ENCODE results near the gene CCL19.

Gene CCL19

DNA sequence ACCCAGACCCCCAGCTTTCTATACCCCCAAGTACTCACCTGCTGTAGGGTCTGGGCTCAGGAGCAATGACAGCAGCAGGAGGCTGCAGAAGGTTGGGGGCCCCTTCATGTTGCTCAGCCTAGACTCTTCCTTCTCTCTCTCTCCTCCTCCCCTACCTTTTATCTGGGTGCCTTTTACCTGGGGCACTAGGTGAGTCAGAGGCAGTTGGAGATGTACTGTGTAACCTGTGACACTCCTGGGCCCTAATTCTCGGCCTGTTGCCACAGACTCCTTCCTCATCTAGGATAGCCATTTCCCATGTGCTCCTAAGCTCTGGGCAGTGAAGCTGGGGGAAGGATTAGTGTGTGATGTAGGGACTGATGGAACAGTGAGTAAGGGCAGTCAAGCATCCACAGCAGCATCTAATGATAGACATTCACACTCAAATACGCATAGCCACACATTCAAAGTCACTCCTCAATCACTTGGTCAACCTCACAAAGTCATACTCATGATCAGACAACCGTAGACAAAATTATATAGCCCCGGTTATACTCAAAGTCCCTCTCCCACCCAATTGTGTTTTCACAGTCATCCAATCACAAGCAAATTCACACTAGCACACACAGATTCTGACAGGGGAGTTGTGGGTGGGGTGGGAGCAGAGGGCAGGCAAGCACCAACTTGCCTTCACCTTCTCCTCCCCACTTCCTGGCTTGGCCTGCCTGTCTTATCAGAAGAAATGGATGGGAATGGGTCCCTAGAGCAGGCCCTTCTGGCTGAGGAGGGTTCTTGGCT lies 28.4 kb downstream of the CCL19 start, which contains the start of gene CCL27:
CCL27 (minus strand) TSS at position 132 of the 777 bp plus-strand sequence; CDS start at position 108, 24 bp downstream.
- DNase-seq (ENCODE audit: low read depth in 2 of 2) = no peak

DNA sequence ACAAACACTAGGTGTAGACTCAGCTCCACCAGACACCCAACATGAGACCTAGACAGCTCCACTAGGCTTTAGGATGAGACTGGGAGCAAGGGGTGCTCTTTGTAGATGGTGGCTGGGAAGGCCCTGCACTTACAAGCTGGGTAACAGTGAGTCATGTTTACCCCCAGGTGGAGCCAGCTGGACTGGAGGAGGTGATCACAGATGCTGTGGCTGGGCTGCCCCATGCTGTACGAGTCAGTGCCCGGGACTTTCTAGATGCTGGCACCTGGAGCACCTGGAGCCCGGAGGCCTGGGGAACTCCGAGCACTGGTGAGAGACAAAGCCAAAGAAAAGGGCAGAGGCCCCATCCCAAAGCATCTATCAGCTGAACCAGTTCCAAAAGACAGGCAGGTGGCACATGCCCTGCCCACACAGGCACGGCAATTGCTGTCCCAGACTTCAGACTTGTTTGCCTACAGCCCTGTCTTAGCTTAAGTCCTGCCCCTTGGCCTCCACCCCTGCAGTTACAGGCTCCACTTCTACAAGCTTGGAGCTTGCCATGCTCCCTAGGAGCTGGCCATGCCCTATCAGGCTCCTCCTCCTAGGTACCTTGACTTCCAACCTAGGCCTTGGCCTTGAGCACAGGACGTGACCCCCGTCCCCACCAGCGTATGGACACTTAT lies 31.4 kb downstream of the CCL19 start:
- DNase-seq (ENCODE audit: low read depth in 2 of 2) = no peak

DNA sequence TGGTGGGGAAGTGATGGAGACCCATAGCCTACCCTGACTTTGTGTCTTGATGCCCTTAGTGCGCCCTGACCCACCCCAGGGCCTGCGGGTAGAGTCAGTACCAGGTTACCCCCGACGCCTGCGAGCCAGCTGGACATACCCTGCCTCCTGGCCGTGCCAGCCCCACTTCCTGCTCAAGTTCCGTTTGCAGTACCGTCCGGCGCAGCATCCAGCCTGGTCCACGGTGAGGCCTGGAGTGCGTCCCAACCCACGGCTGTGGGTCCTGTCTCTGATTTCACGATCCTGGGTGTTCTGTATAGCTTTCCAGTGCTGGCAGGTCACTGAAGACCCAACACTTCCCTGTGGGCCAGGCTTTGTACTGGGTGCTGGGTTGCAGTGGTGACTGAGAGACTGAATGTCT lies 32.6 kb downstream of the CCL19 start:
- no peak for DNase-seq (ENCODE audit: low read depth in 2 of 2)

DNA sequence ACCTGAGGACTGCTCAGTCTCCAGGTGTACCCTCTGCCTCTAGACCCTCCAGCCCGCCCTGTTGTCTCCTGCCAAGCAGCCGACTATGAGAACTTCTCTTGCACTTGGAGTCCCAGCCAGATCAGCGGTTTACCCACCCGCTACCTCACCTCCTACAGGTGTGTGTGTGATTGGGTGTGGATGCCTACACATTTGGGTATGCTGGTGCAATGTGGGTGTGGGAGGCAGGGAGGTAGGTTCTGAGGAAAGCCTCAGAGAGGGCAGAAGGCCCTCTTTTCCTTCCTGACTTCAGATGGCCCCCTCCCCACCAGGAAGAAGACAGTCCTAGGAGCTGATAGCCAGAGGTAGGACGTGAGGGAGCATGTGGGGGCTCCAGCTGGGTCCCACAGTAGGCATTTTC lies 34.1 kb downstream of the CCL19 start:
- no peak for DNase-seq (ENCODE audit: low read depth in 2 of 2)

DNA sequence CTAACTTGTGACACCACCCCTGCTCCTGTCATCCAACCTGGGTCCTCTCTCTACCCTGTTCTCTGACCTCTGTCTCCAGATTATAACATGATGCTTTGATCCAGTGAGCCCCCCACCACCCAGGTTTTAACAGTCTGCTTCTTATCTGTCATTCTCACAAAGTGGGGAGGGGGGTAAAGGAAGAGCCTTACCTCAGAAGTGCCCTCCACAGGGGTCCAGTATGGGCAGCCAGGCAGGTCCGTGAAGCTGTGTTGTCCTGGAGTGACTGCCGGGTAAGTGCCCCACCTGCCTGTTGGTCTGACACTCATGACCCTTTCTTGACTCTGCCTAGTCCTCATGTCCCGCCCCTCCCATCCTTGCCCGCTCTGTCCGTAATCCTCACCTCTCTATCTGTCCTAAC lies 35.7 kb downstream of the CCL19 start:
- no peak for DNase-seq (ENCODE audit: low read depth in 2 of 2)

DNA sequence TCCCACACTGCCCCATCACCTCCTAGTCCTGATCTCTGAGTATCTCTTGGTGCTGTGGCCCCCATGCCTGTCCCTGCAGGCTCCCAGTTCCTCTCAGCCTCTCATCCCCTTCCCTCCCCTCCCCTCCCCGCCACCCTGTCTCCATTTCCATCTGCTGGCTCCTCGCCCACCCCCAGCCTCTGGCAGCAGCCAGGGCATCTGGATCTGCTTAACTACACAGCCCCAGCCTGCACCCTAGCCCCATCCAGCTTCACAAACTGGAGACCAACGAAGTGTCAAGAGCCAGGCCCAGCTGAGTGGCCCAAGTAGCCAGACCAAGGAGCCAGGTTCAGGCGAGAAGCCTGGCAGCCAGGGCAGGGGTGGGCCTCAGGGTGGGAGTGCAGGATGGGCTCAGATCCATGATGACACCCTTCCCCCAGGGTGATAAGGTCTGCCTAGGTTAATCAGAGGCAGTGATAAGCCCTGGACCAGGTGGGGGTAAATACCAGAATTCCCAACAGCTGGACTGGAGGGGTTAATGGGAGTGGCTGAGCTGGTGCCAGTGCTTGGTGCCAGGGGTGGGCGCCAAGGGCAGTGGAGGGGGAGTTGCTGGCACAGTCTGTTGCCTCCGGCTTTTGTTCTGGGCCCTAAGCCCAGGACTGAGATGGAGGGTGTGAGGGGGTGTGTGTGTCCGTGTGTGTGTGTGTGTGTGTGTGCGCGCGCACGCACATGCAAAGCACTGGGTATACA lies 36.6 kb downstream of the CCL19 start:
- no peak for DNase-seq (ENCODE audit: low read depth in 2 of 2)

DNA sequence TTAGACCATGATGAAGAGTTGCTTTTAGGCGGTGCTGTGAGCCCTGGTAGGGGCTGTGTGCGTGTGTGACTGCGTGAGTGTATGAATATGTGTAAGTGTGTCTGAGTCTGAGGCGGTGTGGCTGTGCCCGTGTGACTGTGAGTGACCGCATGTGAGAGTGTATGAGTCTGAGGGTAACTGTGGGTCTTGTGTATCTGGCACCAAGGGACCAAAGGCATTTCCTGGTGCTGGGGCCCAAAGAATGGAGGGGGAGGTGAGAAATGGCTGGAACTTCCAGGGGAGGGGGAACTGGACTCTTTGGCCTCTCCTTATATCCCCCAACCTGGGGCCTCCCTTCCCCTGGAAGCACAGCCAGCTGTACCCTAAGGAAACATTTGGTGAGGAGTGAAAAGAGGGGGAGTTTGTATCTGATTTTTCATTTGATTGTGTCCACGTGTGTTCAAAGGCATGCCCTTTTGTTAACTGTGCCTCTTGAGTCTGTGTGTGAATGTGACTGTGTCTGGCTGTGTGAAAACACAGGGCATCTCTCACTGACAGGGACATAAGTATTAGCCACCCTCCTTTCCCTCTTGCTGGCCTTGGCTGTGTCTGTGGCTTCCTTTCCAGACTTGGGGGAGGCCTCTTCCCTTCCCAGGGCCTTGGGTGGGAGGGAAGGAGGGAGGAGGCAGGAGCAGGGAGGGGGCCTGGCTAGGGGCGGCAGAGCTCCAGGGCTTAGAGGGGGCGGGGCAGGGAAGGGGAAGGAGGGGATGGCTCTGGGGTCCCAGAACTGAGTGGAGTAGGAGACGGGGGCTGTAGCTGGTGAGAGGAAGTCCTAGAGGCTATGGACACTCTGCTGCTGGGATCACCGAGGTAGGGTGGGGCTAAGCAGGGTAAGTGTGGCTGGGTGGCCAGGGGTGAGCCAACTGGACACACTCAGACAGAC lies 37.7 kb downstream of the CCL19 start:
- DNase-seq (ENCODE audit: low read depth in 2 of 2) = no peak

DNA sequence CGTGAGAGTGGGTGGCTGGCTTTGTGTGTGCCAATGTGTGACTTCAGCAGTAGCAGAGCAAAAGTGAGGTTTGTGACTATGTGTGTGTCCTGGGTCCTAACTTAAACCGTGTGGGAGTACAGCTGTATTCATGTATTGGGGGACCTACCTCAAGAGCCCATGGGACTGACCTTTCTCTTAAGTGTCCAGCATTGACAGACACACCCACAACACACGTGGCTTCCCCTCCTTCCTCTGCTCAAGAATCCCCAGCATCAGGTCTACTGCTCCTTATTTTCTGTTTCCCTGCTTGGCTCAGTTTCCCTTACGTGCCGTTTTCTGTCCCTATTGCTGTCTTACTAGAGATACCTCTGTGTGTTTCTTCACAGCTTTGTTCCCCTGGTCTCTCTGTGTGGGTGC lies 38.5 kb downstream of the CCL19 start:
- DNase-seq (ENCODE audit: low read depth in 2 of 2) = no peak

DNA sequence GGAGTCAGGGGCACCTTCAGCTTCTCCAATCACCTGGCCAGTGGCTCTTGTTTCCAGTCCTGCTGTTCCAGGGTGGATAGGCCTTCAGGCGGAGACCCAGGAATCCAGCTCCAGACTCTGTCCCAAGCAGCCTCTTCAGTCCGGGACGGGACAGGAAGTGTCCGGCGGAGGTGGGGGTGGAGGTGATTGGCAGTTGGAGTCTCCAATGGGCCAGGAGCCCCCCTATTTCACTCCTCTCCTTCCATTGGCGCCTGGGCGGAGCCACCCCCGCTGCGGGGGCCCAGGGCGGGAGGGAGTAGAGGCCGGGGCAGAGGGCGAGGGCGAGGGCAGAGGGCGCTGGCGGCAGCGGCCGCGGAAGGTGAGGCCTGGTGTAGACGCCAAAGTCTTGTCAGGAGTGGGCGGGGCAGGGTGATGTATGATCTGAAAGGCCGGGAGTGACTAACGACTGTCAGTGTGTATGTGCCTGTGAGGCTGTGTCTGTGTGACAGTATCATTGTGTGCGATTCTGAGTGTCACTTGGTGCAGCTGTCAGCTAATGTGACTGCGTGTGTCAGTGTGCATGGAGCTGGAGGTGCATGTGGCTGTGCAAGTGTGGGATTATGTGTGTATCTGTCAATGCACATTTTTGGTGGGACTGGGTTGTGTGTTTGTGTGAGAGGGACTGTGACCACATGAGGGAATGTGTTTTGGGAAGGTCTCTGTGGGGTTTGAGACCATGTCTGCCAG lies 39.0 kb downstream of the CCL19 start, which contains the start of gene IL11RA:
IL11RA (plus strand) TSS at position 310 of the 726 bp plus-strand sequence. CDS start 3,033 bp downstream, outside the sequence.
- DNase-seq (ENCODE audit: low read depth in 2 of 2) = peak; percentile 39 to 45

DNA sequence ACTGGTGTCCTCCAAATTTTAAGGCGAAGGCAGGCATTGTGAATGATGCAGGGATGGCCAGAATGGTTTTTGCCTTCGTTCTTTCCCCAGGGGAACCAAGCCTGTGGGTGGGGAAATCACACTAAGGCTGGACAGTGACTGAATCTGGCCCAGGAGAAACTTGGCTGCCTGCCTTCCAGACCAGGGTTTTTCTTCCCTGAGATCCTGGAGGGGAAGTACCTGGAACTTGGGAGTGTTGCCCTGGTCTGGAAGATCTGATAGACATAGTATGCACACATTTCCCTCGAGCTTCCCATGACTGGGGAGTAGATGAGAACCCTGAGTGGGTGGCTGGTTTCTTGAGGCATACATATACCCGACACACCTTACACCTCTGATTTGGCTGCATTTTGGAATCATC lies 39.8 kb downstream of the CCL19 start:
- DNase-seq (ENCODE audit: low read depth in 2 of 2) = no peak

DNA sequence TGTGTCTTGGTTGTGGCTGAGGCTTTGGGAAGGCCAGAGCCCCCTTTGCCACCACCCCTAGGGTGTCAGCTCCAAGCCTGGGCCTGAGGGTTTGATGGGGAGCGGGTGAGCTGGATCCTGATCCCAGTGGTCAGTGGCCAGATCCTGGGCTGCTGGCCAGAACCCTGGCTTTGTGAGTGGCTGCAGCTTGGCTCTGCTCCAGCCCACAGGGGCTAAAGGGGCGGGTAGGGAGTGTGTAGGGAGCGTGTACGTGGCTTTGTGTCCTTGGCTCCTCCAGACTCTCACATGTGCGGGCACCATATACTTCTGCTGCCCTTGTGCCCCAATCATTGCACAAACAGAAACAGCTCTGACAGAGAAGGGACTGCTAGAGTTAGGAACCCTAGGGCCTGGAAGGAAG lies 40.3 kb downstream of the CCL19 start:
- DNase-seq (ENCODE audit: low read depth in 2 of 2) = no peak

DNA sequence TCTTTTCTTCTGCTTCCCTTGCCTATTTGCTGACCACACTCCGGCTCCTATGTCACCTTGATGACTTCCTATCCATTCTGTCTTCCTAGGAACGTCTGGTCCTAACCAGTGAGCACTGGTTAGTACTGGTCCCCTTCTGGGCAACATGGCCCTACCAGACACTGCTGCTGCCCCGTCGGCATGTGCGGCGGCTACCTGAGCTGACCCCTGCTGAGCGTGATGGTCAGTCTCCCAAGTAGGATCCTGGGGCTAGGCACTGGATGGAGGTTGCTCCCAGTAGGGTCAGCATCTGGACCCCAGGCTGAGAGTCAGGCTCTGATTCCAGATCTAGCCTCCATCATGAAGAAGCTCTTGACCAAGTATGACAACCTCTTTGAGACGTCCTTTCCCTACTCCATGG lies 42.4 kb downstream of the CCL19 start:
- no peak for DNase-seq (ENCODE audit: low read depth in 2 of 2)

DNA sequence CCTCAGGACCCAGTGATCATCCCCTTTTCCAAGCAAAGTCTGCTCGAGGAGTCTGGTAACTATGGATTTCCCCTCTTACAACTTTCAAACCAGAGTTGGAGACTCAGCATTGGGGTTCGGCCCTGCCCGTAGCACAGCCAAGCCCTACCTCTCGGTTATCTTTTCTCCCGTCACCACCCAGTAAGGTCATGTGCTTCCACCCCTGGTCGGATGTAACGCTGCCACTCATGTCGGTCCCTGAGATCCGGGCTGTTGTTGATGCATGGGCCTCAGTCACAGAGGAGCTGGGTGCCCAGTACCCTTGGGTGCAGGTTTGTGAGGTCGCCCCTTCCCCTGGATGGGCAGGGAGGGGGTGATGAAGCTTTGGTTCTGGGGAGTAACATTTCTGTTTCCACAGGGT lies 43.4 kb downstream of the CCL19 start:
- DNase-seq (ENCODE audit: low read depth in 2 of 2) = no peak

DNA sequence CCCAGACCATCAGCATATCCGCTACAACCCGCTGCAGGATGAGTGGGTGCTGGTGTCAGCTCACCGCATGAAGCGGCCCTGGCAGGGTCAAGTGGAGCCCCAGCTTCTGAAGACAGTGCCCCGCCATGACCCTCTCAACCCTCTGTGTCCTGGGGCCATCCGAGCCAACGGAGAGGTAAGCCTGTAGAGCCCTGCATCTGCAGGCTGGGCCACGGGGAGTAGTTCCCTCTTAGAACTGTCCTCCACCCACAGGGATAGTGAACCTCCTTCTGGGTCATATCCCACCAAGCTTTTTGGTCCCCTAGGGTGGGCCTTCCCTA lies 44.0 kb downstream of the CCL19 start:
- DNase-seq (ENCODE audit: low read depth in 2 of 2) = no peak

DNA sequence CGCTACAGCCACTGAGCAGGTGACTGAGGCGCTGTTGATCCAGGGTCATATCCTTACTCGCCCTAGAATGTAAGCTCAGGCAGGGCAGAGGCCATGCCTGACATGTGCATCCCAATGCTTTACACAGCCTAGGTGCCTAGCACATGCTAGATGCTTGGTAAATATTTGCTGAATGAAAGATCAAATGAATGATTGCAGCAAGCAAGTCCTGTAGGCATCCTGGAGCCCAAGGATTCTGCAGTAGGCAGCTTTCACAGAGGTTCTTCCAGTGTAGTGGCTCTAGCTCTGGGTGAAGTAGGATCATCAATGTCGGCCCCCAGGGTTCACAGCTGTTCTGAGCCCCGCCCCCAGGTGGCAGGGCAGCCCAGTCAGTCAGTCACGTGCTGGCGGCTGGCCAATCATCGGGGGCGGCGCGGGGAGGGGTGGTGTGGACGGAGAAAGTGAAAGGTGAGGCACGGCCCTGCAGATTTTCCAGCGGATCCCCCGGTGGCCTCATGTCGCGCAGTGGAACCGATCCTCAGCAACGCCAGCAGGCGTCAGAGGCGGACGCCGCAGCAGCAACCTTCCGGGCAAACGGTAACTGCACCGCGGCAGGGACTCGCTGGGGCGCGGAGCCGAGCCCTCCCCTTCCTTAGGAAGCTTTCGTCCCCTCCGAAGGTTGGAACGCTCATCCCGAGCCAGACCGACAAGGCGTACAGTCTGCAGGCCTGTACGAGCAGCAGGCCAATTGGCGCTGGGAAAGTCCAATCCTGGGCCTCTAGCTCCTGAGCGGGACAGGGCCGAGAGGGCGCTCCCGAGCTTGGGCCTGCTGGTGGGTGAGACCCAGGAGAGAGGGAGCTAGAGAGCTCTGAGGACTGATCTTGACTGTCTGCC lies 44.6 kb downstream of the CCL19 start, which contains the start of gene GALT:
GALT (plus strand) TSS at position 465 of the 873 bp plus-strand sequence; CDS start at position 495, 30 bp downstream.
- peak; percentile 98 for DNase-seq (ENCODE audit: low read depth in 2 of 2)

DNA sequence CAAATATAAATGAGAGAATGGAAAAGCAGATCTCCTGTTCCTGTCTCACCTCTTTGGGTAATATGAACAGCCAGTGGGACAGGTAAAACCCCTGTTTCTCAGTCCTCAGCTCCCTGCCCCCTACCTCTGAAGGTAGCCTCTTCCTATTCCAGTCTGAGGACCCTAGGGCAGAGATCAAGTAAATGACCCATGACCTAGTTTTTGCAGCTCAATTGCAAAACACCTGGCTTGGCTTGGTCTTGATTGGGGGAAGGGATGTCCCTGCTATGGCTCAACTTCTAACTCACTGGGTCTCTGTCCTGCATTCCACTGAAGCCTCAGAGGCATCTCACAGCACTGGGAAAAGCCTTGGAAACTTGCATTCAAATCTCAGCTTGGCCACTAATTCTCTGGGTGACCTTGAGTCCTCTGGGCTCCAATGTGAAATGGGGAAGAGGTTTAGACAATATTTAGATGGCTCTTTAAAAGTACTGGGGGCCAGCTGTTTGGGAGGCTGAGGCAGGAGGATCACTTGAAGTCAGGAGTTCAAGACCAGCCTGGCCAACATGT lies 46.2 kb downstream of the CCL19 start:
- no peak for DNase-seq (ENCODE audit: low read depth in 2 of 2)

DNA sequence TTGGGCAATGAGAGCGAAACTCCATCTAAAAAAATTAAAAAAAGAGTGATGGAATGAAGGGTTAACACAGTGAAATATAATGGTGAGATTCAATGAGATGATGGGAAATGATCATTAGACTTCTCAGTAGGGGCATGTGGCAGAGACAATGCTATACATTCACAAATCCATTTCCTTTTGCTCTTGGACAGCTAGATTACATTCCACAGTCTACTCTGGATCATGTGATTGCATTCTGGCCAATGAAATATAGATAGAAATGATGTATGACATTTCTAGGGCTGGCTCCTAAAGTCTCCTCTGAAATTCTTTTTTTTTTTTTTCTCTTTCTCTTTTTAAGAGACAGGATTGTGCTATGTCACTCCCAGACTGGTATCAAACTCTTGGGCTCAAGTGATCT lies 48.4 kb downstream of the CCL19 start:
- DNase-seq (ENCODE audit: low read depth in 2 of 2) = no peak
